Spleen (tissue), 11 donors: ENCODE data around the gene TMEM109. TPM values are rescaled to one million over a fixed set of nuclear protein-coding genes. Genes with fewer than 3 reads are reported as not detected.

Source experiments
- DNase-seq: peaks from one replicate; pipeline ENCODE4 v3.0.0-alpha.2; 2020
- H3K27ac ChIP-seq, 8 donors: fragments of 200-600 bp; sonication (generic) in 7 of 8; 1 replicate in 4 of 8; 2 replicates in 4 of 8; pipeline versions ENCODE4 v1.5.0 to v1.8.0; 2016 to 2021; ENCODE audit warnings: inconsistent platforms in 4 of 8, mild to moderate bottlenecking in 4 of 8, moderate library complexity in 1 of 8
- H3K27me3 ChIP-seq, 7 donors: fragments of 200-600 bp; sonication (generic) in 6 of 7; replicated peaks in 1 of 7; 1 replicate in 4 of 7; 2 replicates in 3 of 7; pipeline versions ENCODE4 v1.5.0 to v1.8.0; 2016 to 2021; ENCODE audit warnings: inconsistent platforms in 3 of 7, mild to moderate bottlenecking in 1 of 7
- H3K36me3 ChIP-seq, 6 donors: fragments of 200-600 bp; sonication (generic) in 5 of 6; 1 replicate in 4 of 6; 2 replicates in 2 of 6; pipeline versions ENCODE4 v1.5.0 to v1.8.0; 2016 to 2021; ENCODE audit warnings: inconsistent platforms in 2 of 6
- H3K4me1 ChIP-seq, 6 donors: fragments of 200-600 bp; sonication (generic) in 5 of 6; 1 replicate in 3 of 6; 2 replicates in 3 of 6; pipeline versions ENCODE4 v1.5.0 to v1.8.0; 2016 to 2021; ENCODE audit warnings: inconsistent platforms in 3 of 6
- H3K4me3 ChIP-seq, 8 donors: fragments of 200-600 bp; sonication (generic) in 7 of 8; 1 replicate in 4 of 8; 2 replicates in 4 of 8; pipeline versions ENCODE4 v1.5.0 to v1.8.0; 2016 to 2021; ENCODE audit warnings: inconsistent platforms in 4 of 8, mild to moderate bottlenecking in 4 of 8, moderate library complexity in 2 of 8
- H3K9me3 ChIP-seq, 8 donors: fragments of 200-600 bp; sonication (generic) in 7 of 8; 1 replicate in 4 of 8; 2 replicates in 4 of 8; pipeline versions ENCODE4 v1.5.0 to v1.8.0; 2016 to 2021; ENCODE audit warnings: inconsistent platforms in 4 of 8
- POLR2A ChIP-seq, 3 donors: fragments of 450-650 bp; IDR thresholded peaks; one replicate each; pipeline ENCODE4 v1.5.1; 2017; ENCODE audit warnings: antibody characterized with exemption in 3 of 3, mild to moderate bottlenecking in 1 of 3
- POLR2AphosphoS5 ChIP-seq, 3 donors: sonication (generic); formaldehyde crosslinking; IDR thresholded peaks; one replicate each; pipeline ENCODE4 v1.5.1; 2017; ENCODE audit warnings: antibody characterized with exemption in 3 of 3
- WGBS, 5 donors: extraction: QIAGEN DNeasy Blood & Tissue Kit in 3 of 5; methylation state at CpG; one replicate each; pipeline versions ENCODE4 v1.1.5 to v1.1.7; 2013 to 2018; 5-methylcytosine and 5-hydroxymethylcytosine counted together
- intact Hi-C: fragments of 100-400 bp; cut with DNase I; formaldehyde crosslinking; loops from one replicate; pipeline ENCODE4 v1.15.0; 2023; ENCODE audit warnings: low total_unique reads
- polyA plus RNA-seq, 3 donors: library from polyadenylated mRNA; stranded (reverse); fragments of 200-250 nt; gene quantifications; one replicate each; pipeline ENCODE4 v1.2.1, GENCODE V29; 2013
- total RNA-seq, 7 donors: library from RNA; depleted of rRNA in 3 of 7; stranded (reverse); fragments of >200 nt in 3 of 7; fragmentation: NEBNext Ultra II Directional in 4 of 7; extraction: Animal tissue kit (Norgen Biotek cat#: 25700) in 4 of 7; gene quantifications; one replicate each; pipeline versions ENCODE4 v1.1.0 to v1.2.1, GENCODE V29; 2016 to 2021
- TF ChIP-seq, protein P1 (sequence below), 11 experiments: fragments of 200-600 bp in 7 of 11; fragments of 450-650 bp in 4 of 11; sonication (generic) in 4 of 11; IDR thresholded peaks in 8 of 11; conservative IDR thresholded peaks in 3 of 11; 1 replicate in 7 of 11; 2 replicates in 4 of 11; pipeline versions ENCODE4 v1.4.0 to v1.8.0; 2016 to 2021; ENCODE audit warnings: antibody characterized with exemption in 11 of 11, inconsistent platforms in 4 of 11, mild to moderate bottlenecking in 1 of 11
- donor health status: healthy with polysubstance abuse.
- donor health status: DM: no; HTN: no; CAD: no; lungs with moderate emphysema.
- donor health status: DM: no; HTN: no; CAD: no.
- donor health status: Bipolar disorder and iron deficiency.
- donor health status: healthy.
- donor health status: DM: no; HTN: no; CAD: no.
- donor health status: DM: yes; HTN: yes; CAD: no.

The TMEM109 gene
- total and polyA plus RNA-seq, 10 donors, result 53.6 to 125 (median 102) TPM

DNA sequence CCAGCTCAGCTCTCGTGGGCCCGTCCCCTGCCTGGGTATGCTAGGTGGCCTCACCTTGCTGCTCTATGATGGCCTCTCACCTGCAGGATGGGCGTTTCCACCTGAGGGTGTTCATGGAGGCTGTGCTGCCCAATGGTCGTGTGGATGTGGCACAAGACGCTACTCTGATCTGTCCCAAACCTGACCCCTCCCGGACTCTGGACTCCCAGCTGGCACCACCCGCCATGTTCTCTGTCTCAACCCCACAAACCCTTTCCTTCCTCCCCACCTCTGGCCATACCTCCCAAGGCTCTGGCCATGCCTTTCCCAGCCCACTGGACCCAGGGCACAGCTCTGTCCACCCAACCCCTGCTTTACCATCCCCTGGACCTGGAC is 44.5 kb upstream of the TMEM109 start:
- Histone ChIP-seq H3K4me3 (no peak overlapping the region), H3K27me3 (peaks cover 0 to 11% (median 0%) of the 10 kb centered on the region in 7 donors), H3K27ac (no peak overlapping the region), H3K9me3 (no peaks in the 10 kb centered on the region), H3K4me1 (peaks cover 0 to 30% (median 8%) of the 10 kb centered on the region in 6 donors), H3K36me3 (peaks cover 0 to 2% (median 0%) of the 10 kb centered on the region in 6 donors)
- intact Hi-C loops, result no loop called here
- TF ChIP-seq, protein P1, sequence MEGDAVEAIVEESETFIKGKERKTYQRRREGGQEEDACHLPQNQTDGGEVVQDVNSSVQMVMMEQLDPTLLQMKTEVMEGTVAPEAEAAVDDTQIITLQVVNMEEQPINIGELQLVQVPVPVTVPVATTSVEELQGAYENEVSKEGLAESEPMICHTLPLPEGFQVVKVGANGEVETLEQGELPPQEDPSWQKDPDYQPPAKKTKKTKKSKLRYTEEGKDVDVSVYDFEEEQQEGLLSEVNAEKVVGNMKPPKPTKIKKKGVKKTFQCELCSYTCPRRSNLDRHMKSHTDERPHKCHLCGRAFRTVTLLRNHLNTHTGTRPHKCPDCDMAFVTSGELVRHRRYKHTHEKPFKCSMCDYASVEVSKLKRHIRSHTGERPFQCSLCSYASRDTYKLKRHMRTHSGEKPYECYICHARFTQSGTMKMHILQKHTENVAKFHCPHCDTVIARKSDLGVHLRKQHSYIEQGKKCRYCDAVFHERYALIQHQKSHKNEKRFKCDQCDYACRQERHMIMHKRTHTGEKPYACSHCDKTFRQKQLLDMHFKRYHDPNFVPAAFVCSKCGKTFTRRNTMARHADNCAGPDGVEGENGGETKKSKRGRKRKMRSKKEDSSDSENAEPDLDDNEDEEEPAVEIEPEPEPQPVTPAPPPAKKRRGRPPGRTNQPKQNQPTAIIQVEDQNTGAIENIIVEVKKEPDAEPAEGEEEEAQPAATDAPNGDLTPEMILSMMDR (IDR thresholded peaks at IDR 0.05 in 8 of 11, conservative IDR thresholded peaks at IDR 0.05 in 3 of 11), result no peak
- TF ChIP-seq POLR2A (IDR thresholded peaks at IDR 0.05) (no peak), POLR2AphosphoS5 (IDR thresholded peaks at IDR 0.05) (no peak)
- 86 to 98% (median 92%) methylated on average over 7 of the region's 7 CpGs for WGBS, 5 donors
- DNase-seq, result peak; percentile 47

DNA sequence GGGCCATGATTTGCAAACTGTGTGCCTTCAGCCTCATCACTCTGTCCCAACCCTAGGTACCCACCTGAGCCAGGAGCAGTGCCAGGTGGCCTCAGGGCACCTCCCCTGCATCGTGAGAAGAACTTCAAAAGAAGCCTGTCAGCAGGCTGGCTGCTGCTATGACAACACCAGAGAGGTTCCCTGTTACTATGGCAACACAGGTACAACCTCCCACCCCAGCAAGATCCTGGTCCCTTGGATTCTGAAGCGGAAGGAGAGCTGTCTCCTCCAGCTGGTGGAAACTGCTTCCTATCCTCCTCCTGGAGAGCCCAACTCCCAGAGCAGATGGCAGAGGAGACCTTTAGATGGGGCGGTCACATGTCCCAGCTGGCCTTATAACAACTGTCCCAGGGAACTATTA is 43.7 kb upstream of the TMEM109 start:
- H3K4me1 ChIP-seq, result peaks cover 0 to 30% (median 8%) of the 10 kb centered on the region in 6 donors
- 77 to 88% (median 82%) methylated on average over 3 of the region's 3 CpGs for WGBS, 5 donors
- H3K27me3 ChIP-seq, result peaks cover 0 to 11% (median 0%) of the 10 kb centered on the region in 7 donors

DNA sequence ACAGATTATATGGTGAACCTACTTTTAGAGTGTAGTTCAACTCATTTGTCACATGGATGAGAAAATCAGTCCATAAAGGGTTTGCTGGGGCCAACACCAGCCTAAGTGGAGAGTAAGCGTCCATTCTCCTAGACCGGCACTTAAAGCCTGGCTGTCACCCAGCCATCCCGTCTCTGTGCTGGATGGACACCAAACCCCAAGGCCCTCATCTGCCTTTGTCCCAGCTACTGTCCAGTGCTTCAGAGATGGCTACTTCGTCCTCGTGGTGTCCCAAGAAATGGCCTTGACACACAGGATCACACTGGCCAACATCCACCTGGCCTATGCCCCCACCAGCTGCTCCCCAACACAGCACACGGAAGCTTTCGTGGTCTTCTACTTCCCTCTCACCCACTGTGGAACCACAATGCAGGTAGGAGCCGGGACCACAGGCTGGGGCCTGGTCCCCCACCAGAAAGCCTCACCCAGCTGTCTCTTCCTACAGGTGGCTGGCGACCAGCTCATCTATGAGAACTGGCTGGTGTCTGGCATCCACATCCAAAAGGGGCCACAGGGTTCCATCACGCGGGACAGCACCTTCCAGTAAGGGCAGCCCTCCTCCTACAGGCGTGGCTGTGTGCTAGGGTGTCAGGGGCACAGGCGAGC is 43.1 kb upstream of the TMEM109 start:
- peaks cover 0 to 30% (median 8%) of the 10 kb centered on the region in 6 donors for H3K4me1 ChIP-seq
- no peak overlapping the region for H3K4me3 ChIP-seq
- intact Hi-C loops, result no loop called here
- H3K36me3 ChIP-seq, result peaks cover 0 to 12% (median 0%) of the 10 kb centered on the region in 6 donors
- H3K9me3 ChIP-seq, result no peaks in the 10 kb centered on the region
- TF ChIP-seq, protein P1 (IDR thresholded peaks at IDR 0.05 in 8 of 11, conservative IDR thresholded peaks at IDR 0.05 in 3 of 11), result no peak
- TF ChIP-seq POLR2A (IDR thresholded peaks at IDR 0.05) (no peak), POLR2AphosphoS5 (IDR thresholded peaks at IDR 0.05) (no peak)
- H3K27ac ChIP-seq, result peak overlapping the region in 1 of 8 donors; percentile 36
- 63 to 77% (median 69%) methylated on average over 11 to 13 of the region's 13 CpGs for WGBS, 5 donors
- H3K27me3 ChIP-seq, result peaks cover 0 to 11% (median 0%) of the 10 kb centered on the region in 7 donors
- peak; percentile 64 for DNase-seq

More for the DNA sequence above, 43.7 kb upstream of the TMEM109 start:
- TF ChIP-seq POLR2AphosphoS5 (IDR thresholded peaks at IDR 0.05) (no peak), POLR2A (IDR thresholded peaks at IDR 0.05) (no peak)
- TF ChIP-seq, protein P1 (IDR thresholded peaks at IDR 0.05 in 8 of 11, conservative IDR thresholded peaks at IDR 0.05 in 3 of 11), result no peak
- intact Hi-C loops, result no loop called here
- H3K4me3 ChIP-seq, result no peak overlapping the region
- no peak overlapping the region for H3K27ac ChIP-seq
- no peaks in the 10 kb centered on the region for H3K9me3 ChIP-seq
- peak; percentile 47 for DNase-seq
- peaks cover 0 to 10% (median 0%) of the 10 kb centered on the region in 6 donors for H3K36me3 ChIP-seq

DNA sequence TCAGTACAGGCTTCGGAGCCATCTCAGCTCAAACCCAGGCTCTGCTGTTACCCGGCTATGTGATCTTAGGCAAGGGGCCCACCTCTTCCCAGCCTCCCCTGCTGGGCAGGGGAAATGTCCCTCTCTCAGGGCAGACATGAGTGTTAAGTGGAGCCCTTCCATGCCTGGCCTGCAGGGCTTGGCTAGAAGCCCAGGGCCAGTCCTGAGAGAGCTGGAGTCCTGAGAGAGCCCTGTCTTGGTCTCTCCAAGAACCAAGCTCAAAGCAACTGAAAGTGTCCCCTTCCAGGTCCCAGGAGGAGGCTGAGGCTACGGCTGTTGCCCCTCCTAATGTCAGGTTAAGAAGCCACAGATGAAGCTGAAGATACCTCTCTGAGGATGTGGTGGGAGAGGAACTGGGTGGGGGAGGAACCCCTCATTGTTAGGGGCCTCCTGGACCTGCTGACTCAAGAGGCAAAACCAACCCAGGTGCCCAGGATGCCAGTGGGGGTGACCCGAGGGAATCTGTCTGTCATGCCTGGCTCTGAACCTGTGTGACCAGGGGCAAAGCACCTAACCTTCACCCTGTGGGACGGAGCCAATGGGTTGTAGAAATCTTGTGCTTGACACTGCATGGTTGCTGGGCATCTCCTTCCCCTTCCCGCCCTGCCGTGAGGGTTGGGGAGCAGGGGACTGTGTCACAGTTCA is 42.4 kb upstream of the TMEM109 start:
- no peak overlapping the region for H3K4me3 ChIP-seq
- H3K9me3 ChIP-seq, result no peaks in the 10 kb centered on the region
- peaks cover 0 to 30% (median 8%) of the 10 kb centered on the region in 6 donors for H3K4me1 ChIP-seq
- WGBS, 5 donors, result 56 to 65% (median 61%) methylated on average over 5 to 7 of the region's 7 CpGs
- H3K36me3 ChIP-seq, result peaks cover 0 to 12% (median 0%) of the 10 kb centered on the region in 6 donors
- TF ChIP-seq POLR2AphosphoS5 (IDR thresholded peaks at IDR 0.05), result no peak
- TF ChIP-seq, protein P1 (IDR thresholded peaks at IDR 0.05 in 8 of 11, conservative IDR thresholded peaks at IDR 0.05 in 3 of 11), result peak in 1 of 11 experiments; percentile 6
- TF ChIP-seq POLR2A (IDR thresholded peaks at IDR 0.05), result no peak
- peak overlapping the region in 2 of 8 donors; percentile 17 to 36 for H3K27ac ChIP-seq
- DNase-seq, result peak; percentile 41
- peaks cover 0 to 11% (median 0%) of the 10 kb centered on the region in 7 donors for H3K27me3 ChIP-seq
- intact Hi-C loops, result no loop called here
